GM21515 (cell line): ENCODE measurements around the gene RHBDD1.

Experiments used
- ATAC-seq: cut with Tn5 transposase; IDR thresholded peaks from one replicate; pipeline ENCODE4 v1.9.1; 2021; ENCODE audit not compliant: unreplicated experiment

RHBDD1 gene

DNA sequence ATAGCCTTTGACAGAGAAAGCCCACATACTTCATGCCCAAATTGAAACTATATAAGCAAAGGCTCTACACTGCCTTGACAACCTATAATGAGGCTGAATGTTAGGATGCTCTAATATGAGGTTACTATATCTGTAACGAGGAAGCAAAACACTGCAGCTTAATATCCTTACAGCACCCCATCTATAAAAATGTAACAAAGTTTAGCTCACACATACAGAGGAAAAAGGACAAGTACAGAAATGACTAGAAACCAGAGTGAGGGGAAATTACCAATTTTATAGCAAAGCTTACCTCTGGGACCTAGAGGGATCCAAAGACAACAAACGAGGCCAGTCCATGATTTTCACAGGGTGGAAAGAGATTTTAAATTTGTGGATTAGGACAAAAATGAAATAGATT, 189.7 kb downstream of the RHBDD1 start:
- peak; percentile 55 for ATAC-seq

DNA sequence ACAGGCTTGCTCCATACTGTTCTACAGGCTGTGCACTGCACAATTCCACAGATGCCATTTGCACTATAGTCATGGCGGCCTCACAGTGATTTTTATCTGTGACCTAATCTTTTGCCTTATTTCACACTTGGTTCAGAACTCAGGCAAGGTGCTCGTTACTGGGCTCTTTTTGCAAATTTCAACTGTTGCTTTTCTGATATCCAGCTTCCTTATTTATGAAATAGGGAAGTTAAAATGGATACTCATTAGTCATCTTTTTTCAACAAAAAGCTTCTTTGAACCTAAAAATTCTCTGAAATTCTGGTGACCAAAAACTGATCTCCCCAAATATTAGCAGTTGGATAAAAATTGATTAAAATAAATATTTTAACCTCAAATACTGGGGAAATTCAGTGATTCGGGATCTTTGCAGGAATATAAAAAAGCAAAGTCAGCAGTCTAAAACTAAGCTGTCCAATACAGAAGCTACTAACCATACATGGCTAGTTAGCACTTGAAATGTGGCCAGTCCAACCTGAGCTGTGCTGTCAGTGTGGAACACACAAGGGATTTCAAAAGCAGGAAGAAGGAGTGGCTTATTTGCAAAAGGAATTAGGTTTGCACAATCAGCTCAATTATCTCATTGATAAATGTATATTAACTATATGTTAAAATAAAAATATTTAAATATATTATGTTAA, 193.7 kb downstream of the RHBDD1 start:
- no peak for ATAC-seq

DNA sequence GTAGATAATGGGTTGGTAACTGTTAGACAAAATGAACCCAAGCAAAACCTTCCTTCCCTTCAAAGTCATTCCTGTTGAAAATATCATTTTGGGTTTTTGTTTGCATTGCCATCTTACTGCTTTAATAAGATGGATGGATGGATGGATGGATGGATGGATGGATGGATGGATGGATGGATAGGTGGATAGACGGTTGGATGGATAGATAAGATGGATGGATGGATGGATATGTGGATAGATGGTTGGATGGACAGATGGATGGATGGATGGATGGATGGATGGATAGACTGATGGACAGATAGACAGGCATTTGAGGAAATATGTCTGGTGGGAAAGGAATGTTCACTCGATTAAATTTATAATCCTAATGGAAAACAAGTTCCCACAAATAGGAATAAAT, 194.9 kb downstream of the RHBDD1 start:
- ATAC-seq = no peak

DNA sequence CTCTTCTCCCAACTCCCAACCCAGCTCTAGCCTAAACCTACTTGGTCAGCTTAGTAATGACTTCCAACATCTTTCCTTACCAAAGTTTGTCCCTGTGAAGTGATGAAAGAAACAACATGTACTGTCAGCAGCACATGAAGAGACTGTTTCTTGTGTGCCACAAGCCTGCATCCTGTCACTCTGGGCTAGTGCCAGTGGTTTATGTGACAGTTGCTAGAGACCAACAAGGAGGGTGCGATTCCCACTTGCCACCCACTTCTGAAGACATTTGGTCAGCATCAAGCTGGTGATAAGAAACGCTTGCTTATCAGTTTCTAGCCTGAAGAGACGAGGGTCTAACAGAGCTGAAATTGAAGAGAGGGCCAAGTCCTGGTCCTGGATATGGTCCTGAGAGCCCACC, 195.5 kb downstream of the RHBDD1 start:
- ATAC-seq = no peak

DNA sequence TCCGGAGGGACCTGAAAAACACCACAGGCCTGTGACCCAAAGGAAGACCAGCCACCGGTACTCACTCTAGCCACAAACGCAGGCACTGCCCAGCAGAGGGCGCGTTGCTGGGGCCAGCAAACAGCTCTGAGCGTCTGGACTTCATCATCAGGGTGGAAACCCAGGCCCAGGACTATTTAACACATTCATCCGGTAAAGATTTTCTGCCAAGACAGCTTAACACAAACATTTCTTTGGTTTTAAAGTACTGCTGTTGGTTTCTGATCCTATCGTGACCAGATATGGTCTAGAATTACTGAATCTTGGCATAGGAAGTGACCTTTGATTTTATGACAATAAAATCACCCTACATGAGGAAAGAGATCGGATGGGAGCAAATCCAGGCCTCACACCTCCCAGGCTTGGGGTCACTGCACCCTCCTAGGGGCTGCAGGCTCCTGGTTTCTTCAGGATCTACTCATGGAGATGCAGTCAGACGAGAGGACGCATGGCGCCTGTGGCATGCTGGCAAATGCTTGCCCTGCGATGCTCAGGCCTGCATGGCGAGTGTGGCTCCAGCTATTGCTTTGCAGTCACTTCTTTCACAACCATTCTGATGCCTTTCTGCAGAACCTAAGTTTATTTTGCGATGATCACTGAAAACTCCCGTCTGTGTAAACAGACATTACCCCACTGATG, 197.8 kb downstream of the RHBDD1 start:
- peak; percentile 84 for ATAC-seq

DNA sequence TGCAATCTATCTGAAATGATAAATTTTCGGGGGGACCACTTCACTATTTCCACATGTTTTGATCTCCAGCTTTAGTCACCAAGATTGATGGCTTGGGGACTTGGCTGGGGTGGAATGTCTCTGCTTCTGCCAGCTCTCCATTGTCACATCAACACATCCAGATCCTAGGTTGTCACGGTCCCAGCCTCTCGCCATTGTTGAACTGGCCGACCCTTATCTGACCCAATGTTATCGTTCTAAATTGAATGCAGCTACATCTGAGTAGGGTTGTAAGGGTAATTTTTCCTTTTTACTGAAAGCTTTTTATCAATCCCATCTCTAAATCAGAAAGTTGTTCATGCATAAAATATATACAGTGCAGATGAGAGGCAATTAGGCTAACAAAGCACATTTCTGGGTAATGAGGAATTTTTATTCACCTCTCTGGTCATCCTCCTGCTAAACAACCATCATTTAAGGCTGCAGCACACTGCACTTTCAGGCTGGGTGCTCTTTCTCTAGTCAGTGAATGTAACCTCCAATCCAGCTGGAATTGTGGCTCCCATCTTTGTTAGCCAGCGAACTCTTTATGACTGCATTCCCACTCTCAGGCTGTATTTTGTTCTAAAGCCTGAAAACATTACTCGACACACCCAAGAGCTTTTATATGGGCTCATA, 200.0 kb downstream of the RHBDD1 start:
- ATAC-seq = no peak

DNA sequence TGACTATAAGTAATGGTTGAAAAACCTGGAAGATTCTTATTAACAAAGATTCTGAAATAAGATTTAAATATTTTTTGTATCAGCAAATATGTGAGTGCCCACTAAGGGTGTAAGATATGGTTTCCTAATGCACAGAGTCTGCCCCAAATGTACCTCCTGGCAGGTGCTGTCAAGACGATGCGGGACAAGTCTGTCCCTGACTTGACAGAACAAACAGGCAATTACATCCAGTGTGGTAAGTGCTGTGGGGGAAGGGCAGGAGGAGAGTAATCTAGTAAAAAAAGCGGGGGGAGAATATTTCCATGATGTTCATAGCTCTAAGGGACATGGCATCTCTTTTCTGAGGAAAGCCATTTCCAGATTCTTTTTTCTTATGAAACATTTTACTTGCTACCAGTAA, 200.7 kb downstream of the RHBDD1 start:
- no peak for ATAC-seq

DNA sequence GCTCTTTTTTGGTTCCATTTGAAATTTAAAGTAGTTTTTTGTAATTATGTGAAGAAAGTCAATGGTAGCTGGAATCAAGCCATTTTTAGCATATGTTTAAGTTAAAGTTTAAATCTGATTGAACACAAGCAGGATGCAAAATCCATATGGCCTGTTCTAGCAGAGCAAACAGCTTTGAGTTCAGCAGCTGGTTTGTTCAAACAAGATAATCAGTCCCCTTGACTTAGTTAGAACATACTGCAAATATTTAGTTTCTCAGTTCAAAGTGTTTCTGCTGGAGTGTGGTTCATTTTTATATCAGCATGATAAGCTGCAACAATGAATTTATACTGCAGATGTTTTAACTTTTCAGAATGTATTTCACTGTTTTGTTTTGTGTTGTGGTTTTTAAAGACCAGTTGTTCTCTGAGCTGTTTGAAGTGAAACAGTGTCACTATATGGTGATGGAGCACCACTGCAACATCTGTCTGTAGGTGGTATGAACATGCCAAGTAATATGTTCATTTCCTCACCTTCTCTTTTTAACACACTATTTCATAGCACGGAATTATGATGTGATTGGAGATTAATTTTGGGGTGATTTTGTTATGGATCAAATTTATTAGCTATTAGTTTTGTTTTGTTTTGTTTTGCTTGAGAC, 202.8 kb downstream of the RHBDD1 start:
- no peak for ATAC-seq

DNA sequence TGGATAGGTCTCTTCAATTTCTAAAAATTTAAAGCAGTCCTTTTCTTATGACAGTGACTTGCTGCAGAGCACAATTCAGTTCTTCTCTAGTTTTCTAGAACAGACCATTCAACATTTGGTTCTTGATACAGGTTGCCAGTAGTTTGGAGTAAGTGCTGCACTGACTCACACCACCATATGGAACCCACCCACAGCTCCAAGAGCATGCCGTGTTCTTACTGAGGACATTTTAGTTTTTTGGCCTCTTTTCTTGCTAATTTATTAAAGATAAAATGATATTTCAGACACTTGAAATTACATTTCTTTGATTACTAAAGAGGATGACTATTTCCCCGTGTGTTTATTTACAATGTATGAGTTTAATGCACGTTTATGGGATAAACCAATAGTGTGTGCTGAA, 208.1 kb downstream of the RHBDD1 start:
- no peak for ATAC-seq
